Gastrocnemius medialis (tissue), 4 donors: ENCODE measurements around the gene PCSK6.

ENCODE experiments used
- CTCF ChIP-seq, 5 experiments: fragments of 450-650 bp in 3 of 5; fragments of 200-600 bp in 2 of 5; sonication (generic) in 2 of 5; IDR thresholded peaks in 4 of 5; conservative IDR thresholded peaks in 1 of 5; 1 replicate in 4 of 5; 2 replicates in 1 of 5; pipeline ENCODE4 v1.5.1; 2016 to 2019; ENCODE audit warnings: antibody characterized with exemption in 5 of 5, mild to moderate bottlenecking in 3 of 5, moderate library complexity in 3 of 5
- POLR2A ChIP-seq, 2 donors: fragments of 450-650 bp; IDR thresholded peaks; one replicate each; pipeline ENCODE4 v1.6.1; 2017; ENCODE audit warnings: antibody characterized with exemption in 2 of 2, mild to moderate bottlenecking in 2 of 2, moderate library complexity in 2 of 2

DNA sequence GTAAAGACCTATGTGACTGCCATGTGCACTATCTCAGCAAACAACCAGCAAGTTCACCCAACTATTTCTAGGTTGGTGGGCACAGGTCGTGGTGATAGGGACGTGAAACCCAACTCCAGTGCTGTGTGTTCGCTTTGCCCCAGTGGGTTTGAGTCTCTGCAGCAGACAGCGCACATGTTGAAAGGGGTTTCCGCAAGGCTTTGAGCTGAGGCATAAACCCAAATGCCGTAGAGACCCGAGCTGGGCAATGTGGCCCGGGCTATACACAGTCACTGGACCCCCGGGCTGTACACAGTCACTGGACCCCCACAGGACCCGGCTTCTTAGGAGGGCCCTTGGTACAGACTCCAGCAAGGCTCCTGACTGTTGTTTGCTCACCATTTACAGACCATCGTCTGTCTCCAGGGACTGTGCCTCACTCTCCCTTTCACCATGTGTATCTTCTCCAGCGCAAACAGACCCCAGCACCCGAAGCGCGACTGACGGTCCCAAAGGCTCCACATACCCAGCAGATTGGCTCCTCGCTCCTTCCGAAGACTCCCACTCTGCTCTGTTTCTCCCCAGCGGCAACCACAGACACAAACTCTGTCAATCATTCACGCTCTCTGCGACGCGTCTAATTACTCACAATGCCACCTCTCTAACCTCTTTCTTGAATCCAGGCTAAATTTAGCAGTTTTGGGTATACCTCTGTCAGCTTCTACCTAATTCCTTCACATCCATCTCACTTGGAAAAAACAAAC is 31.2 kb downstream of the PCSK6 start:
- no peak for TF ChIP-seq POLR2A (IDR thresholded peaks at IDR 0.05)
- TF ChIP-seq CTCF (IDR thresholded peaks at IDR 0.05 in 4 of 5, conservative IDR thresholded peaks at IDR 0.05 in 1 of 5) = no peak
